ENCODE data around the gene AMHR2. TPM values are rescaled to one million over a fixed set of nuclear protein-coding genes. Genes with fewer than 3 reads are reported as not detected.

The AMHR2 gene
- total RNA-seq, 1 donor from 2014 or later, result not detected

GRCh38 chr12:53476769-53477209, 53.1 kb downstream of the AMHR2 start:
- H3K36me3 ChIP-seq (ENCODE audit: insufficient read depth, low read length), result peaks cover 80% of the 10 kb centered on the region
- DNase-seq (ENCODE audit: low read depth) (no peak), FAIRE-seq (no peak)
- peaks cover 98% of the 10 kb centered on the region for H4K20me1 ChIP-seq (ENCODE audit: insufficient read depth, low read length)
- H3K4me3 ChIP-seq (ENCODE audit: insufficient read depth, low read depth, low read length), result no peak overlapping the region
- Mint-ChIP-seq H3K27ac (ENCODE audit: unreplicated experiment) (peak overlapping the region; percentile 78), H3K4me3 (ENCODE audit: unreplicated experiment) (no peak overlapping the region), H3K27me3 (ENCODE audit: low read depth, unreplicated experiment) (no peaks in the 10 kb centered on the region), H3K36me3 (ENCODE audit: low read depth, unreplicated experiment) (peaks cover 24% of the 10 kb centered on the region), H3K9me3 (ENCODE audit: unreplicated experiment) (no peaks in the 10 kb centered on the region), H3K4me1 (ENCODE audit: low read depth, unreplicated experiment) (peaks cover 53% of the 10 kb centered on the region)
- H3K27ac ChIP-seq (ENCODE audit: low read depth, low read length), result no peak overlapping the region
- no peak overlapping the region for H3K9ac ChIP-seq (ENCODE audit: low read length)
- H2AFZ ChIP-seq (ENCODE audit: low read depth, low read length), result no peak overlapping the region
- no peak overlapping the region for H3K4me2 ChIP-seq (ENCODE audit: low read length)
- TF ChIP-seq EZH2 (IDR thresholded peaks at IDR 0.05; ENCODE audit: insufficient read depth, low read length) (no peak), CTCF (IDR thresholded peaks at IDR 0.05; ENCODE audit: insufficient read depth, low read depth, low read length) (no peak)
- peaks cover 74% of the 10 kb centered on the region for H3K79me2 ChIP-seq (ENCODE audit: insufficient read depth, low read length)
- peaks cover 19% of the 10 kb centered on the region for H3K4me1 ChIP-seq (ENCODE audit: insufficient read depth, low read length)
- no peaks in the 10 kb centered on the region for H3K9me3 ChIP-seq (ENCODE audit: insufficient read depth, low read depth, low read length)
- no peaks in the 10 kb centered on the region for H3K27me3 ChIP-seq (ENCODE audit: insufficient read depth, low read length)

- Mint-ChIP-seq H3K9me3 (ENCODE audit: unreplicated experiment) (no peaks in the 10 kb centered on the region), H3K27me3 (ENCODE audit: low read depth, unreplicated experiment) (no peaks in the 10 kb centered on the region), H3K4me3 (ENCODE audit: unreplicated experiment) (no peak overlapping the region), H3K4me1 (ENCODE audit: low read depth, unreplicated experiment) (peaks cover 48% of the 10 kb centered on the region), H3K27ac (ENCODE audit: unreplicated experiment) (peak overlapping the region; percentile 53), H3K36me3 (ENCODE audit: low read depth, unreplicated experiment) (peaks cover 27% of the 10 kb centered on the region)
- no peak for FAIRE-seq
- H3K4me3 ChIP-seq (ENCODE audit: insufficient read depth, low read depth, low read length), result no peak overlapping the region
- H3K79me2 ChIP-seq (ENCODE audit: insufficient read depth, low read length), result peaks cover 54% of the 10 kb centered on the region
- H4K20me1 ChIP-seq (ENCODE audit: insufficient read depth, low read length), result peaks cover 97% of the 10 kb centered on the region
- DNase-seq (ENCODE audit: low read depth), result no peak
- no peak overlapping the region for H2AFZ ChIP-seq (ENCODE audit: low read depth, low read length)
- H3K9me3 ChIP-seq (ENCODE audit: insufficient read depth, low read depth, low read length), result no peaks in the 10 kb centered on the region
- H3K4me2 ChIP-seq (ENCODE audit: low read length), result no peak overlapping the region
- no peaks in the 10 kb centered on the region for H3K27me3 ChIP-seq (ENCODE audit: insufficient read depth, low read length)
- TF ChIP-seq CTCF (IDR thresholded peaks at IDR 0.05; ENCODE audit: insufficient read depth, low read depth, low read length), result no peak
- TF ChIP-seq EZH2 (IDR thresholded peaks at IDR 0.05; ENCODE audit: insufficient read depth, low read length), result no peak
- H3K27ac ChIP-seq (ENCODE audit: low read depth, low read length), result peak overlapping the region; percentile 16
- H3K4me1 ChIP-seq (ENCODE audit: insufficient read depth, low read length), result peaks cover 20% of the 10 kb centered on the region
- H3K36me3 ChIP-seq (ENCODE audit: insufficient read depth, low read length), result peaks cover 79% of the 10 kb centered on the region
- H3K9ac ChIP-seq (ENCODE audit: low read length), result peak overlapping the region; percentile 28
These were observed 55.2 kb downstream of the AMHR2 start for GRCh38 chr12:53478865-53479264.

GRCh38 chr12:53479331-53479730, 55.7 kb downstream of the AMHR2 start:
- peaks cover 44% of the 10 kb centered on the region for H3K4me1 Mint-ChIP-seq (ENCODE audit: low read depth, unreplicated experiment)
- no peaks in the 10 kb centered on the region for H3K27me3 Mint-ChIP-seq (ENCODE audit: low read depth, unreplicated experiment)
- H3K9ac ChIP-seq (ENCODE audit: low read length), result peak overlapping the region; percentile 28
- H3K27ac Mint-ChIP-seq (ENCODE audit: unreplicated experiment), result peak overlapping the region; percentile 75
- TF ChIP-seq CTCF (IDR thresholded peaks at IDR 0.05; ENCODE audit: insufficient read depth, low read depth, low read length), result no peak
- no peak for TF ChIP-seq EZH2 (IDR thresholded peaks at IDR 0.05; ENCODE audit: insufficient read depth, low read length)
- no peaks in the 10 kb centered on the region for H3K9me3 ChIP-seq (ENCODE audit: insufficient read depth, low read depth, low read length)
- H3K4me3 Mint-ChIP-seq (ENCODE audit: unreplicated experiment), result no peak overlapping the region
- H3K4me3 ChIP-seq (ENCODE audit: insufficient read depth, low read depth, low read length), result no peak overlapping the region
- peaks cover 75% of the 10 kb centered on the region for H3K36me3 ChIP-seq (ENCODE audit: insufficient read depth, low read length)
- peaks cover 20% of the 10 kb centered on the region for H3K4me1 ChIP-seq (ENCODE audit: insufficient read depth, low read length)
- no peaks in the 10 kb centered on the region for H3K27me3 ChIP-seq (ENCODE audit: insufficient read depth, low read length)
- H3K9me3 Mint-ChIP-seq (ENCODE audit: unreplicated experiment), result no peaks in the 10 kb centered on the region
- H2AFZ ChIP-seq (ENCODE audit: low read depth, low read length), result no peak overlapping the region
- peaks cover 49% of the 10 kb centered on the region for H3K79me2 ChIP-seq (ENCODE audit: insufficient read depth, low read length)
- peaks cover 26% of the 10 kb centered on the region for H3K36me3 Mint-ChIP-seq (ENCODE audit: low read depth, unreplicated experiment)
- peaks cover 97% of the 10 kb centered on the region for H4K20me1 ChIP-seq (ENCODE audit: insufficient read depth, low read length)
- no peak for FAIRE-seq
- no peak overlapping the region for H3K4me2 ChIP-seq (ENCODE audit: low read length)
- peak overlapping the region; percentile 16 for H3K27ac ChIP-seq (ENCODE audit: low read depth, low read length)
- DNase-seq (ENCODE audit: low read depth), result no peak
